SK-N-MC (cell line): ENCODE data around the gene VPS54.

Experiments used
- EZH2 ChIP-seq: fragments of 200-600 bp; sonication (generic); IDR thresholded peaks from one replicate; pipeline ENCODE4 v1.6.1; 2017; ENCODE audit warnings: antibody characterized with exemption
- POLR2AphosphoS5 ChIP-seq: IDR thresholded peaks from 2 replicates; pipeline ENCODE4 v1.6.1; 2012; ENCODE audit warnings: mild to moderate bottlenecking, low read depth, low read length, borderline replicate concordance

DNA sequence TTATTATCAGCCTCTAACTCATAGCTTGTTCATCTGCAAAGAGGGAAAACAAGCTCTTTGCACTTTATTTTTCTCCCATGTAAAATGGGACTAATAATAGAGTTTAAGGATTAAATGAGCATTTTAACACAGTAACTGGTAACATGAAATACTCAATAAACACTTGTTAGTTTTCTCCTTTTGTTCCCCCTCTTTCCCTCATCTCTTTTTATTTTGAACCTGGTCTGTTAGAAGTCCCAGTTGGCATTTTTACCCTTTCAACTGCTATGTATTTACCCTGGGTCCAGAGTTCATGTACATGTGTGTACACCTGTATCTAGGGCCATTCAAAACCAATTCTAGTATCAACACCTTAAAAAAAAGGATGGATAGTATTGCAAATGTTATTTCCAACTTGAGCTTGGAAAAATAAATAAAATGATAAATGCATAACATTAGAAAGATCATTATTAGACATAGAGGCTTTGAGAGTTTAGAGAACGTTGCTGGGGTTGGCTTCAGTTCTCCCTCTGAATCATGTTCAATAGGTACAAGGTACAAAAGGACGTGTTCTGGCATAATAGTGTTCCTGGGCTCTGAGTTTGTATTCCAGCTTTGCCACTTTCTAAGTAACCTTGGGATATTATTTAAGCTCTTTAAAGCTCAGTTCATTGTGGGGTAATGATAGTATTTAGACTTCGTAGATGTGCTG lies 5.2 kb upstream of the VPS54 start:
- no peak for TF ChIP-seq EZH2
- no peak for TF ChIP-seq POLR2AphosphoS5
